Hindlimb muscle (tissue), 1 donor: ENCODE results near the gene TRPM3. TPM values are rescaled to one million over a fixed set of nuclear protein-coding genes. Genes with fewer than 3 reads are reported as not detected.
A peak's percentile ranks its signal among the peaks of the same experiment; 100 is the strongest.

Experiments
- DNase-seq: peaks from one replicate; pipeline ENCODE4 v3.0.0-alpha.2; 2013
- polyA plus RNA-seq: library from polyadenylated mRNA; unstranded; fragments of 120-200 nt; gene quantifications from one replicate; pipeline ENCODE4 v1.2.1, GENCODE V29; 2013; ENCODE audit not compliant: insufficient read length

The TRPM3 gene
- polyA plus RNA-seq, 1 donor = 0.25 TPM

GRCh38 chr9:70945301-70945700 lies 176.1 kb downstream of the TRPM3 start:
- no peak for DNase-seq

GRCh38 chr9:70941191-70941590 lies 180.2 kb downstream of the TRPM3 start:
- DNase-seq = no peak

GRCh38 chr9:70940605-70941004 lies 180.8 kb downstream of the TRPM3 start:
- DNase-seq = no peak

GRCh38 chr9:70936536-70936935 lies 184.9 kb downstream of the TRPM3 start:
- no peak for DNase-seq

- DNase-seq = no peak
Measured at GRCh38 chr9:70935856-70936255, 185.6 kb downstream of the TRPM3 start.

GRCh38 chr9:70934642-70935041 lies 186.8 kb downstream of the TRPM3 start:
- DNase-seq = no peak

GRCh38 chr9:70933321-70933720 lies 188.1 kb downstream of the TRPM3 start:
- no peak for DNase-seq

GRCh38 chr9:70932097-70932496 lies 189.3 kb downstream of the TRPM3 start:
- no peak for DNase-seq

- no peak for DNase-seq
Measured at GRCh38 chr9:70927530-70927929, 193.9 kb downstream of the TRPM3 start.

- DNase-seq = peak; percentile 66
Measured at GRCh38 chr9:70924895-70925547, 196.4 kb downstream of the TRPM3 start.

- no peak for DNase-seq
Measured at GRCh38 chr9:70924380-70924779, 197.0 kb downstream of the TRPM3 start.

- no peak for DNase-seq
Measured at GRCh38 chr9:70923961-70924360, 197.5 kb downstream of the TRPM3 start.

GRCh38 chr9:70921136-70921535 lies 200.3 kb downstream of the TRPM3 start:
- DNase-seq = no peak

- DNase-seq = no peak
Measured at GRCh38 chr9:70917277-70917676, 204.1 kb downstream of the TRPM3 start.

- DNase-seq = no peak
Measured at GRCh38 chr9:70911791-70912190, 209.6 kb downstream of the TRPM3 start.

GRCh38 chr9:70910598-70910997 lies 210.8 kb downstream of the TRPM3 start:
- DNase-seq = no peak

GRCh38 chr9:70902692-70903131 lies 218.7 kb downstream of the TRPM3 start:
- DNase-seq = peak; percentile 27

- DNase-seq = no peak
Measured at GRCh38 chr9:70902171-70902570, 219.2 kb downstream of the TRPM3 start.

- DNase-seq = no peak
Measured at GRCh38 chr9:70901746-70902145, 219.7 kb downstream of the TRPM3 start.

- DNase-seq = no peak
Measured at GRCh38 chr9:70901013-70901412, 220.4 kb downstream of the TRPM3 start.

- DNase-seq = no peak
Measured at GRCh38 chr9:70893580-70894122, 227.8 kb downstream of the TRPM3 start.

- DNase-seq = no peak
Measured at GRCh38 chr9:70888471-70888870, 232.9 kb downstream of the TRPM3 start.

- DNase-seq = no peak
Measured at GRCh38 chr9:70887826-70888225, 233.6 kb downstream of the TRPM3 start.

GRCh38 chr9:70883963-70884793 lies 237.2 kb downstream of the TRPM3 start:
- DNase-seq = no peak
